ENCODE measurements around the gene SYTL1. TPM values are rescaled to one million over a fixed set of nuclear protein-coding genes. Genes with fewer than 3 reads are reported as not detected.

The SYTL1 gene
- total RNA-seq, 1 donor from 2014 or later = 9.4 TPM

DNA sequence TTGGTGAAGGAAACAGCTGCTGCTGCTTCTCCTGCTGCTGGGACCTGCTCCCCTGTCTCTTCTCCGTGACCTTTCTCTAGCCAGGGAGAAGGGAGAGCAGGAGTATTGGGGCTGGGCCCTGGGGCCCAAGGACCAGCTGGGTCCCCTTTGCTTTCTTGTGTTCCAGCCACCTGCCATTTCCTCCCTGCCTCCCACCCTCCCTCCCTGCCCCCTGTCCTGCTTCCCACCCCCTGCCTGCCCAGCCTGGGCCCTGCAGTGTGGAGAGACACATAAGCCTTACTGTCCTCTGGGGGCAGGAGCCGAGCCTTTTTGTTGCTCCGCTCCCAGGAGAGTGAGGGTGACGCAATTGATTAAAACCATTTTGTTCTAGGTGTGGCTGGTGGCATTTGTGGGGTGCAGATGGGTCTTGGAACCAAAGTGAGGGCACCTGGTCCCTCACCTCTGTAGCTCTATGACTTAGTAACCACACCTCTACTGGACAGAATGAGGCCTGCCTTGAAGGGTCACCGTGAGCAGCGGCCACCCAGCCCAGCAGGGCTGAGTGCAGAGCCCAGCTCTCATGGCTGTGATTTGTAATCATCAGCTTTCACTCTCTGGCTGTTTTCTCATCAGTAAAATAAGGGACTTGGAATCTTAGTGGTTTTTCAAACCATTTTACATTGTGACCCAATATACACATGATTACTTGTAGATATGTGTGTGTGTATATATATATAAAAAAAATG lies 33.8 kb upstream of the SYTL1 start:
- DNase-seq (ENCODE audit: low spot score, unreplicated experiment) = no peak
- H3K36me3 Mint-ChIP-seq (ENCODE audit: insufficient read depth) = peaks cover 3% of the 10 kb centered on the region
- H3K27me3 Mint-ChIP-seq = no peaks in the 10 kb centered on the region
- no peak overlapping the region for H3K27ac Mint-ChIP-seq
- H3K4me1 Mint-ChIP-seq (ENCODE audit: low read depth) = no peaks in the 10 kb centered on the region
- H3K4me3 Mint-ChIP-seq (ENCODE audit: low read depth) = no peak overlapping the region
- TF ChIP-seq, protein P1, sequence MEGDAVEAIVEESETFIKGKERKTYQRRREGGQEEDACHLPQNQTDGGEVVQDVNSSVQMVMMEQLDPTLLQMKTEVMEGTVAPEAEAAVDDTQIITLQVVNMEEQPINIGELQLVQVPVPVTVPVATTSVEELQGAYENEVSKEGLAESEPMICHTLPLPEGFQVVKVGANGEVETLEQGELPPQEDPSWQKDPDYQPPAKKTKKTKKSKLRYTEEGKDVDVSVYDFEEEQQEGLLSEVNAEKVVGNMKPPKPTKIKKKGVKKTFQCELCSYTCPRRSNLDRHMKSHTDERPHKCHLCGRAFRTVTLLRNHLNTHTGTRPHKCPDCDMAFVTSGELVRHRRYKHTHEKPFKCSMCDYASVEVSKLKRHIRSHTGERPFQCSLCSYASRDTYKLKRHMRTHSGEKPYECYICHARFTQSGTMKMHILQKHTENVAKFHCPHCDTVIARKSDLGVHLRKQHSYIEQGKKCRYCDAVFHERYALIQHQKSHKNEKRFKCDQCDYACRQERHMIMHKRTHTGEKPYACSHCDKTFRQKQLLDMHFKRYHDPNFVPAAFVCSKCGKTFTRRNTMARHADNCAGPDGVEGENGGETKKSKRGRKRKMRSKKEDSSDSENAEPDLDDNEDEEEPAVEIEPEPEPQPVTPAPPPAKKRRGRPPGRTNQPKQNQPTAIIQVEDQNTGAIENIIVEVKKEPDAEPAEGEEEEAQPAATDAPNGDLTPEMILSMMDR (IDR thresholded peaks at IDR 0.05; ENCODE audit: unreplicated experiment) = no peak
- H3K9me3 Mint-ChIP-seq (ENCODE audit: low read depth) = no peaks in the 10 kb centered on the region

DNA sequence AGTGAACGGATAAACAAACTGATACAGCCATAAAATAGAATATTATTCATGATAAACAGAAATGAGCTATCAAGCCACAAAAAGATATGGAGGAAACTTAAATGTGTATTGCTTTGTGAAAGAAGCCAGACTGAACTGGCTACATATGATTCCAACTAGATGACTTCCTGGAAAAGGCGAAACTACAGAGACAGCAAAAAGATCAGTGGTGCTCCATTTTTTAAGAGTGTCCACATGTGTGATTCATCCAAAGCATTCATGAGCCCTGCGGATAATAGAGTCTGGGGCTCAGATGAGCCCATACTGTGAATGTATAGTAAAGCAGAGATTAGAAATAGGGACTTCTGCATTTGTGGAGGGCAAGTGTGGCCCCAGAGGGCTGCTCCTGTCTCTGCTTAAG lies 27.7 kb upstream of the SYTL1 start:
- Mint-ChIP-seq H3K4me3 (ENCODE audit: low read depth) (no peak overlapping the region), H3K27me3 (peaks cover 12% of the 10 kb centered on the region), H3K36me3 (ENCODE audit: insufficient read depth) (no peaks in the 10 kb centered on the region), H3K9me3 (ENCODE audit: low read depth) (no peaks in the 10 kb centered on the region), H3K27ac (no peak overlapping the region), H3K4me1 (ENCODE audit: low read depth) (no peaks in the 10 kb centered on the region)
- TF ChIP-seq, protein P1 (IDR thresholded peaks at IDR 0.05; ENCODE audit: unreplicated experiment) = no peak
- no peak for DNase-seq (ENCODE audit: low spot score, unreplicated experiment)

DNA sequence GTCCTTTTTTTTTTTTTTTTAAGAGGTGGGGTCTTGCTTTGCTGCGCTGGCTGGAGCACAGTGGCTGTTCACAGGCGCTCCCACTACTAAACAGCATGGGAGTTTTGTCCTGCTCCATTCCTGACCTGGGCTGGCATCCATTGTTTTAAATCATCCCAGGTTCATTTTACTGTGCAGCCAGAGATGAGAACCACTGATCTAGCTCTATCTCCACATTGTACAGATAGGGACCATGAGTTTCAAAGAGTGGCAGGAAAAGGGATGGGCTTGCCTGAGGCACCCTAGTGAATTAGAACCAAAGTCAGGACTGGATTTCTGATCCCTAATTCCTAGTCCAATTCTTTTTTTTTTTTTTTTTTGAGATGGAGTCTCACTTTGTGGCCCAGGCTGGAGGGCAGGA lies 27.1 kb upstream of the SYTL1 start:
- TF ChIP-seq, protein P1 (IDR thresholded peaks at IDR 0.05; ENCODE audit: unreplicated experiment) = no peak
- Mint-ChIP-seq H3K36me3 (ENCODE audit: insufficient read depth) (no peaks in the 10 kb centered on the region), H3K4me3 (ENCODE audit: low read depth) (no peak overlapping the region), H3K9me3 (ENCODE audit: low read depth) (no peaks in the 10 kb centered on the region), H3K27ac (no peak overlapping the region), H3K4me1 (ENCODE audit: low read depth) (no peaks in the 10 kb centered on the region), H3K27me3 (peaks cover 13% of the 10 kb centered on the region)
- DNase-seq (ENCODE audit: low spot score, unreplicated experiment) = no peak

DNA sequence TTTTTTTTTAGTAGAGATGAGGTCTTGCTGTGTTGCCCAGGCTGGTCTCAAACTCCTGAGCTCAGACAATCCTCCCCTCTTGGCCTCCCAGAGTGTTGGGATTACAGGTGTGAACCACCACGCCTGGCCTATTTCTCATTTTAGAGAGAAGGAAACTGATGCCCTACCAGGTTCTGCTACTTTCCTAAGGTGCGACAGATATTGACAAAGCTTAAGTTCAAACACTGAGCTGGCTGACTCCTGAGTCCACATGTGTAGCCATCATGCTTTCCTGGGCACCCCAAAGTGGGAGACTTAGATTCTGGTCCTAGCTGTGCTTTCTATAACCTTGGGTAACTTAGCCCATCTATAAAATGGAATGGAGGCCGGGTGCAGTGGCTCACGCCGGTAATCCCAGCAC lies 25.0 kb upstream of the SYTL1 start:
- no peak for DNase-seq (ENCODE audit: low spot score, unreplicated experiment)
- Mint-ChIP-seq H3K9me3 (ENCODE audit: low read depth) (no peaks in the 10 kb centered on the region), H3K27ac (no peak overlapping the region), H3K4me3 (ENCODE audit: low read depth) (no peak overlapping the region), H3K27me3 (peaks cover 16% of the 10 kb centered on the region), H3K36me3 (ENCODE audit: insufficient read depth) (no peaks in the 10 kb centered on the region), H3K4me1 (ENCODE audit: low read depth) (no peaks in the 10 kb centered on the region)
- TF ChIP-seq, protein P1 (IDR thresholded peaks at IDR 0.05; ENCODE audit: unreplicated experiment) = no peak

DNA sequence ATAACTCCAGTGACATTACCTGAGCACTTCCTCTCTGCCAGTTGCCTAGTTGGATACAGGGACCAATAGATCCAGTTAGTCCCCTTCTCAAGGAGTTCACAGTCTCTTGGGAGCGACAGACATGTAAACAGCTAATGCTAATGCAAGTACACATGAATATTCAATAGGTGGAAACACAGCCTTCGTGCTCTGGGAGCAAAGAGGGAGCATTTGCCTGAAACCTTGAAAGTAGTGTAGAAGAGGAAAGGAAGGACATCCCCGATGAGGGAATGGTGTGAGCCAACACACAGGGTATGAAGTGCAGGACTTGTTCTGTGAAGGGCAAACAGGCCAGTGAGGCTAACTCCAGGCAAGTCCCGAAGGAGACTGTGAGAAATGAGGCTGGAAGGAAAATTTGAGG lies 23.7 kb upstream of the SYTL1 start:
- Mint-ChIP-seq H3K27ac (no peak overlapping the region), H3K9me3 (ENCODE audit: low read depth) (no peaks in the 10 kb centered on the region), H3K4me3 (ENCODE audit: low read depth) (no peak overlapping the region), H3K36me3 (ENCODE audit: insufficient read depth) (no peaks in the 10 kb centered on the region), H3K4me1 (ENCODE audit: low read depth) (peaks cover 5% of the 10 kb centered on the region), H3K27me3 (peaks cover 16% of the 10 kb centered on the region)
- TF ChIP-seq, protein P1 (IDR thresholded peaks at IDR 0.05; ENCODE audit: unreplicated experiment) = no peak
- DNase-seq (ENCODE audit: low spot score, unreplicated experiment) = no peak

All from progenitor cell of endocrine pancreas (in vitro differentiated cells).